Neutrophil (primary cell): Measurements from ENCODE around the gene SMURF2.
"Not testable (repeated sequence)": the region's sequence is repeated elsewhere in the genome, so short reads cannot be mapped to it uniquely, and the experiment has no call there.

Experiments
- H3K27ac ChIP-seq: fragments of 200-600 bp; sonication (generic); 2 replicates; pipeline ENCODE4 v1.5.1; 2016; ENCODE audit warnings: mild to moderate bottlenecking, moderate library complexity
- H3K27me3 ChIP-seq: fragments of 200-600 bp; sonication (generic); 2 replicates; pipeline ENCODE4 v1.6.0; 2016; ENCODE audit warnings: mild to moderate bottlenecking
- H3K36me3 ChIP-seq: fragments of 200-600 bp; sonication (generic); 2 replicates; pipeline ENCODE4 v1.5.1; 2017
- H3K4me1 ChIP-seq, 2 experiments: fragments of 200-600 bp in 1 of 2; sonication (generic) in 1 of 2; 1 replicate in 1 of 2; 2 replicates in 1 of 2; pipeline versions ENCODE4 v1.5.1 to v1.6.1; 2013 to 2016; ENCODE audit warnings: low read depth in 1 of 2, low read length in 1 of 2, mild to moderate bottlenecking in 1 of 2, moderate library complexity in 1 of 2; ENCODE audit not compliant: control insufficient read depth in 1 of 2, insufficient read depth in 1 of 2
- H3K4me3 ChIP-seq, 2 experiments: fragments of 200-600 bp in 1 of 2; sonication (generic) in 1 of 2; 1 replicate in 1 of 2; 2 replicates in 1 of 2; pipeline ENCODE4 v1.5.1; 2013 to 2016; ENCODE audit warnings: low read depth in 1 of 2, low read length in 1 of 2, mild to moderate bottlenecking in 1 of 2, moderate library complexity in 1 of 2
- H3K9me3 ChIP-seq: fragments of 200-600 bp; sonication (generic); 2 replicates; pipeline ENCODE4 v1.5.1; 2016
- CTCF ChIP-seq: fragments of 200-600 bp; sonication (generic); IDR thresholded peaks from 2 replicates; pipeline ENCODE4 v1.5.1; 2016; ENCODE audit warnings: antibody characterized with exemption

The SMURF2 gene

GRCh38 chr17:64679710-64680216 is 17.7 kb upstream of the SMURF2 start:
- Histone ChIP-seq H3K4me1 (no peaks in the 10 kb centered on the region), H3K36me3 (no peaks in the 10 kb centered on the region), H3K4me3 (no peak overlapping the region), H3K9me3 (no peaks in the 10 kb centered on the region), H3K27me3 (no peaks in the 10 kb centered on the region), H3K27ac (no peak overlapping the region)
- no peak for TF ChIP-seq CTCF

GRCh38 chr17:64676763-64677162 is 14.7 kb upstream of the SMURF2 start:
- TF ChIP-seq CTCF: no peak
- Histone ChIP-seq H3K4me3 (no peak overlapping the region), H3K27ac (no peak overlapping the region)

GRCh38 chr17:64670843-64671590 is 8.9 kb upstream of the SMURF2 start:
- not testable (repeated sequence) for H3K4me1 ChIP-seq, H3K9me3 ChIP-seq, H3K4me3 ChIP-seq, H3K27ac ChIP-seq, H3K36me3 ChIP-seq, H3K27me3 ChIP-seq

More at GRCh38 chr17:64676763-64677162, 14.7 kb upstream of the SMURF2 start:
- H3K9me3 ChIP-seq: no peaks in the 10 kb centered on the region
- H3K4me1 ChIP-seq: no peaks in the 10 kb centered on the region
- no peaks in the 10 kb centered on the region for H3K36me3 ChIP-seq
- no peaks in the 10 kb centered on the region for H3K27me3 ChIP-seq

- not testable (repeated sequence) for H3K9me3 ChIP-seq, H3K4me1 ChIP-seq, H3K4me3 ChIP-seq, H3K27ac ChIP-seq, H3K27me3 ChIP-seq, H3K36me3 ChIP-seq
Observed at GRCh38 chr17:64667807-64668721, 6.0 kb upstream of the SMURF2 start.

GRCh38 chr17:64664299-64664981 is 2.3 kb upstream of the SMURF2 start:
- H3K4me1 ChIP-seq: peaks cover 17 to 21% of the 10 kb centered on the region in 2 experiments
- H3K27me3 ChIP-seq, H3K36me3 ChIP-seq, H3K9me3 ChIP-seq, H3K27ac ChIP-seq, H3K4me3 ChIP-seq: not testable (repeated sequence)

GRCh38 chr17:64663836-64664235 is 1.7 kb upstream of the SMURF2 start:
- not testable (repeated sequence) for H3K36me3 ChIP-seq, H3K4me3 ChIP-seq, H3K27ac ChIP-seq, H3K27me3 ChIP-seq, H3K9me3 ChIP-seq
- H3K4me1 ChIP-seq: peaks cover 19 to 21% of the 10 kb centered on the region in 2 experiments

- no peaks in the 10 kb centered on the region for H3K36me3 ChIP-seq
- TF ChIP-seq CTCF: no peak
- H3K27me3 ChIP-seq: no peaks in the 10 kb centered on the region
- H3K4me1 ChIP-seq: peaks cover 20 to 21% of the 10 kb centered on the region in 2 experiments
- peak overlapping the region; percentile 98 for H3K27ac ChIP-seq
- no peaks in the 10 kb centered on the region for H3K9me3 ChIP-seq
- peak overlapping the region; percentile 75 to 78 for H3K4me3 ChIP-seq
Observed at GRCh38 chr17:64662774-64663367, 764 bp upstream of the SMURF2 start.
